ENCODE data around the gene OGDH. TPM values are rescaled to one million over a fixed set of nuclear protein-coding genes. Genes with fewer than 3 reads are reported as not detected.

Gene OGDH
- total and polyA plus RNA-seq, 2 of the 4 experiments (the other 2 are of a cell fraction): 47.4 to 56.5 TPM

GRCh38 chr7:44743750-44744149 is 137.3 kb downstream of the OGDH start:
- ChIA-PET POLR2A (ENCODE audit: unreplicated experiment) (no interaction called here), CTCF (no interaction called here)
- no peaks in the 10 kb centered on the region for H3K9me1 ChIP-seq (ENCODE audit: insufficient read depth, low read length)
- no peak overlapping the region for H2BK120ac ChIP-seq (ENCODE audit: low read depth, low read length)
- H2AFZ ChIP-seq (replicated peaks; ENCODE audit: low read length, poor library complexity): no peak overlapping the region
- dilution Hi-C loops (cut with HindIII; ENCODE audit: low sequenced_read_pairs, unreplicated experiment) (no loop called here), in situ Hi-C loops (cut with MboI; ENCODE audit: low sequenced_read_pairs) (no loop called here), intact Hi-C loops (cut with micrococcal nuclease) (no loop called here)
- no peaks in the 10 kb centered on the region for H3K36me3 ChIP-seq (ENCODE audit: control insufficient read depth, insufficient read depth, low read length)
- TF ChIP-seq MAZ (IDR thresholded peaks at IDR 0.05; ENCODE audit: borderline replicate concordance, low read depth, low read length) (no peak), RCOR1 (IDR thresholded peaks at IDR 0.05; ENCODE audit: insufficient replicate concordance, low read length) (no peak), MAFK (IDR thresholded peaks at IDR 0.05; ENCODE audit: low read depth, low read length) (no peak), BHLHE40 (IDR thresholded peaks at IDR 0.05; ENCODE audit: low read depth, low read length) (no peak), FOS (IDR thresholded peaks at IDR 0.05; ENCODE audit: low read depth, low read length) (no peak), POLR2A (IDR thresholded peaks at IDR 0.05; ENCODE audit: low read depth, low read length) (no peak), CEBPB (IDR thresholded peaks at IDR 0.05; ENCODE audit: low read depth, low read length) (no peak), SMC3 (IDR thresholded peaks at IDR 0.05; ENCODE audit: low read depth, low read length) (no peak), RAD21 (IDR thresholded peaks at IDR 0.05; ENCODE audit: low read length) (no peak), NFE2L2 (IDR thresholded peaks at IDR 0.05; ENCODE audit: low read depth, low read length) (no peak)
- TF ChIP-seq, protein P1, sequence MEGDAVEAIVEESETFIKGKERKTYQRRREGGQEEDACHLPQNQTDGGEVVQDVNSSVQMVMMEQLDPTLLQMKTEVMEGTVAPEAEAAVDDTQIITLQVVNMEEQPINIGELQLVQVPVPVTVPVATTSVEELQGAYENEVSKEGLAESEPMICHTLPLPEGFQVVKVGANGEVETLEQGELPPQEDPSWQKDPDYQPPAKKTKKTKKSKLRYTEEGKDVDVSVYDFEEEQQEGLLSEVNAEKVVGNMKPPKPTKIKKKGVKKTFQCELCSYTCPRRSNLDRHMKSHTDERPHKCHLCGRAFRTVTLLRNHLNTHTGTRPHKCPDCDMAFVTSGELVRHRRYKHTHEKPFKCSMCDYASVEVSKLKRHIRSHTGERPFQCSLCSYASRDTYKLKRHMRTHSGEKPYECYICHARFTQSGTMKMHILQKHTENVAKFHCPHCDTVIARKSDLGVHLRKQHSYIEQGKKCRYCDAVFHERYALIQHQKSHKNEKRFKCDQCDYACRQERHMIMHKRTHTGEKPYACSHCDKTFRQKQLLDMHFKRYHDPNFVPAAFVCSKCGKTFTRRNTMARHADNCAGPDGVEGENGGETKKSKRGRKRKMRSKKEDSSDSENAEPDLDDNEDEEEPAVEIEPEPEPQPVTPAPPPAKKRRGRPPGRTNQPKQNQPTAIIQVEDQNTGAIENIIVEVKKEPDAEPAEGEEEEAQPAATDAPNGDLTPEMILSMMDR (conservative IDR thresholded peaks at IDR 0.05; ENCODE audit: low read depth, low read length): no peak
- TF ChIP-seq, protein P2, sequence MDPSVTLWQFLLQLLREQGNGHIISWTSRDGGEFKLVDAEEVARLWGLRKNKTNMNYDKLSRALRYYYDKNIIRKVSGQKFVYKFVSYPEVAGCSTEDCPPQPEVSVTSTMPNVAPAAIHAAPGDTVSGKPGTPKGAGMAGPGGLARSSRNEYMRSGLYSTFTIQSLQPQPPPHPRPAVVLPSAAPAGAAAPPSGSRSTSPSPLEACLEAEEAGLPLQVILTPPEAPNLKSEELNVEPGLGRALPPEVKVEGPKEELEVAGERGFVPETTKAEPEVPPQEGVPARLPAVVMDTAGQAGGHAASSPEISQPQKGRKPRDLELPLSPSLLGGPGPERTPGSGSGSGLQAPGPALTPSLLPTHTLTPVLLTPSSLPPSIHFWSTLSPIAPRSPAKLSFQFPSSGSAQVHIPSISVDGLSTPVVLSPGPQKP (IDR thresholded peaks at IDR 0.05; ENCODE audit: borderline replicate concordance, low read depth, low read length): no peak
- TF ChIP-seq, protein P3, sequence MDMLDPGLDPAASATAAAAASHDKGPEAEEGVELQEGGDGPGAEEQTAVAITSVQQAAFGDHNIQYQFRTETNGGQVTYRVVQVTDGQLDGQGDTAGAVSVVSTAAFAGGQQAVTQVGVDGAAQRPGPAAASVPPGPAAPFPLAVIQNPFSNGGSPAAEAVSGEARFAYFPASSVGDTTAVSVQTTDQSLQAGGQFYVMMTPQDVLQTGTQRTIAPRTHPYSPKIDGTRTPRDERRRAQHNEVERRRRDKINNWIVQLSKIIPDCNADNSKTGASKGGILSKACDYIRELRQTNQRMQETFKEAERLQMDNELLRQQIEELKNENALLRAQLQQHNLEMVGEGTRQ (IDR thresholded peaks at IDR 0.05; ENCODE audit: low read depth, low read length): no peak
- no peak overlapping the region for H3K23ac ChIP-seq (ENCODE audit: low read depth, low read length)
- no peak overlapping the region for H3K4me3 ChIP-seq (ENCODE audit: insufficient read depth, low read depth, low read length)
- no peak overlapping the region for H3K27ac ChIP-seq (ENCODE audit: insufficient read depth, low read length)
- BruUV-seq (replicated peaks): no TSS peak
- no peak overlapping the region for H3K18ac ChIP-seq (ENCODE audit: low read depth, low read length)
- H3K4me2 ChIP-seq (ENCODE audit: low read depth, low read length): no peak overlapping the region
- H3K56ac ChIP-seq (ENCODE audit: extremely low read depth, insufficient read depth, low read length): no peak overlapping the region
- no peak overlapping the region for H2BK15ac ChIP-seq (ENCODE audit: low read depth, low read length)
- H3K79me1 ChIP-seq (ENCODE audit: low read depth in 1 of 2, low read length in 2 of 2): no peaks in the 10 kb centered on the region
- DNase-seq: no peak
- H4K8ac ChIP-seq (ENCODE audit: low read depth in 2 of 2, low read length in 2 of 2): no peak overlapping the region
- no peak overlapping the region for H2BK20ac ChIP-seq (ENCODE audit: low read depth, low read length)
- no CpG with 5 or more reads among the region's 1 CpG for WGBS, 2 experiments (ENCODE audit: extremely low coverage in 2 of 2, insufficient read length in 1 of 2)
- H2AK5ac ChIP-seq (ENCODE audit: low read depth, low read length): no peak overlapping the region
- H4K20me1 ChIP-seq (ENCODE audit: insufficient read depth, low read length): no peaks in the 10 kb centered on the region
- no peak overlapping the region for H2AK9ac ChIP-seq (replicated peaks; ENCODE audit: low read depth, low read length, poor library complexity)
- H4K91ac ChIP-seq (ENCODE audit: insufficient read depth, low read depth, low read length): no peak overlapping the region
- H3K14ac ChIP-seq (replicated peaks; ENCODE audit: low read depth, low read length): no peak overlapping the region
- no peak overlapping the region for H3K4ac ChIP-seq (ENCODE audit: low read depth, low read length)
- H3K9ac ChIP-seq (ENCODE audit: low read depth, low read length): no peak overlapping the region
- no peaks in the 10 kb centered on the region for H3K9me3 ChIP-seq (ENCODE audit: control insufficient read depth, insufficient read depth, low read length)
- no peak for ATAC-seq (ENCODE audit: low read depth)
- no peaks in the 10 kb centered on the region for H3K4me1 ChIP-seq (ENCODE audit: control insufficient read depth, insufficient read depth, low read length)
- no peaks in the 10 kb centered on the region for H3K27me3 ChIP-seq (ENCODE audit: control insufficient read depth, insufficient read depth, low read length)
- H4K5ac ChIP-seq (ENCODE audit: low read depth, low read length): no peak overlapping the region
- no peak overlapping the region for H2BK5ac ChIP-seq (ENCODE audit: low read depth, low read length, poor library complexity, severe bottlenecking)

Measured in IMR-90 (cell line).